GM12875 (cell line): Measurements from ENCODE around the gene ASIC2.

ENCODE experiments used
- H3K4me3 ChIP-seq: one replicate; pipeline ENCODE4 v1.5.1; 2011; ENCODE audit warnings: low read depth, low read length, control low read depth
- TF ChIP-seq, protein P1 (sequence below): IDR thresholded peaks from 2 replicates; pipeline ENCODE4 v1.5.1; 2011; ENCODE audit warnings: low read depth, mild to moderate bottlenecking, control low read depth, inconsistent platforms, low read length, moderate library complexity, borderline replicate concordance; ENCODE audit not compliant: insufficient read depth

Gene ASIC2

DNA sequence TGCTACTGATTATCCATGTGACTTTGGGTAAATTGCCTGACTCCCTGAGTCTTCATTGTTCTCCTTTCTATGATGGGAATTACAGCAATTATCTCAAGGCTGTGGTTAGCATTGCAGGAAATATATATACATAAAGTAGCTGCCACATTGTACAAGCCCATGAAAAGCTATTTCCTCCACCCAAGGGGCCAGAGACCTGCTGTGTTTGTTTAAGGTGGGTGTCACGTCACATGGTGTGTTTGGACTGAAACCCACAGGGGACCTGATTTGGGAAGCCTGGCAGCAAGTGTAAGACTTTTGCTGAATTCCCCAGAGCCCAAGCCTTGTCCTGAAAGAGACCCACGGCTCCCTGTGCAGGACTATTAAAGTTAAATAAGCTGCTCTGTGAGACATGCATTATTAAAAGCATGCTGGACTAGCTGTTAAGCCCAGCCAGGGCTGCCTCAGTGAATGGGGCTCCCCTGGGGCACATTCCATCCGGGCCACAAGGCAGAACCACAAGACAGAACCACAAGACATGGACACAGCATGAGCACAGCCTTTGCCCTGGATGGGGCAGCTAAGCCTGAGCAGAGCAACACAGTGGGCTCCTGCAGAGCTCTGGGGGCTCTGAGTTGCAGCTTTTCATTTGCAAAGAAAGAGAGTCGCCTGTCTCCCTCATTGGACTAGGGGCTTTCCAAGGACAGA is 152.5 kb downstream of the ASIC2 start:
- TF ChIP-seq, protein P1, sequence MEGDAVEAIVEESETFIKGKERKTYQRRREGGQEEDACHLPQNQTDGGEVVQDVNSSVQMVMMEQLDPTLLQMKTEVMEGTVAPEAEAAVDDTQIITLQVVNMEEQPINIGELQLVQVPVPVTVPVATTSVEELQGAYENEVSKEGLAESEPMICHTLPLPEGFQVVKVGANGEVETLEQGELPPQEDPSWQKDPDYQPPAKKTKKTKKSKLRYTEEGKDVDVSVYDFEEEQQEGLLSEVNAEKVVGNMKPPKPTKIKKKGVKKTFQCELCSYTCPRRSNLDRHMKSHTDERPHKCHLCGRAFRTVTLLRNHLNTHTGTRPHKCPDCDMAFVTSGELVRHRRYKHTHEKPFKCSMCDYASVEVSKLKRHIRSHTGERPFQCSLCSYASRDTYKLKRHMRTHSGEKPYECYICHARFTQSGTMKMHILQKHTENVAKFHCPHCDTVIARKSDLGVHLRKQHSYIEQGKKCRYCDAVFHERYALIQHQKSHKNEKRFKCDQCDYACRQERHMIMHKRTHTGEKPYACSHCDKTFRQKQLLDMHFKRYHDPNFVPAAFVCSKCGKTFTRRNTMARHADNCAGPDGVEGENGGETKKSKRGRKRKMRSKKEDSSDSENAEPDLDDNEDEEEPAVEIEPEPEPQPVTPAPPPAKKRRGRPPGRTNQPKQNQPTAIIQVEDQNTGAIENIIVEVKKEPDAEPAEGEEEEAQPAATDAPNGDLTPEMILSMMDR = no peak
- H3K4me3 ChIP-seq = no peak overlapping the region

DNA sequence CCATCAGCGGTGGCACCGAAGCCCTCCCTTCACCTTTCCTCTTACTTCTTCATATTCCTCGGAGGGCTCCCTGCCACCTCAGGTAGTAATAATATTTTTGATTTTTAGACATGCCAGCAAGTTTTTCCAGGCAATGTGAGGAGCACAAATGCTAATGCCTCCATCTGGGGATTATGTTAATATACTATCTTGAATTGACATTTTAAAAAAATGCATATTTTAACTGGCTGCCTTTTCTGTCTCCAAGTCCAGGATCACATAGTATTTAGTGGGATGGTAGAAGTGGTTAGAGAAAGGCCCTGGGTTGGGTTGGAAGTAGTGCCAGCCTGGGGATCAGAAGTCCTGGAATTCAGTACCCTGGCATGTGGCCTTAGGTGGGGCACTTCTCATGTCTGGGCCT is 154.5 kb downstream of the ASIC2 start:
- H3K4me3 ChIP-seq = no peak overlapping the region
- TF ChIP-seq, protein P1 = no peak

DNA sequence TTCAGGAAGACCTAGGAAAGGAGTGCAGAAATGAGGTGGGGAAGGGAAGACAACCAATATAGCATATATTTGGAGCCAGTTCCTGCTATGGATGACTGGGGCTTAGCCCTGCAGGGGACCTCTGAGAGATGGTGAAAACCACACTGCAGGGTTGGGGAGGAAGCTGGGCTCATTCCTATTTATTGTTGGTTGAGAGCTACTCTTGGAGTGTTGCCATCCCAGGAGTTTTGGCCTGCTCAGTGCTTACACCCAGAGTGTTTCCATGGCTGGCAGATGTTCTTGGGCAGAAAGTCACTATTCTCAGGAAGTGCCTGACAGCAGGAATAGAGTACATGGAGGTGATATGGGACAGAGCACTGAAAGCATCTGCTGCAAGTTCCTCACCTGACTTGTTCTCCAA is 155.7 kb downstream of the ASIC2 start:
- TF ChIP-seq, protein P1 = no peak
- no peak overlapping the region for H3K4me3 ChIP-seq

DNA sequence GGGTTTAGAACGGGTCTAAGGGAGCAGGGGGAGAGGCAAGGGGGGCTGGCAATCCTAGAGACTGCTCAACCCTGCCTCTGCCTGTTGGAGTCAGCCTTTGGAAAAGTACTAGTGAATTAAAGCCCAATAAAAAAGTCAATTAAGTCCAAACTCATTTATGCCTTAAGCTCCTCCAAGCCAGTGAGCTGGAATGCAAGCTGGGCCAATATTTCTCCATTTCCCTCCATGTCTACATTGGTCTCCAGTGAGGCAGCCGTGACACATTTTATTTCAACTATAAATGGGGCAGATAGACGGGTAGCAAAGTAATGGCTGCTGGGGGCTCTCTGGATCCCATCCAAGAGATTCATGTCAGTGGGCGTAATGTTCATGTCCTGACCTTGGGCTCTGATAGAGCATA is 157.4 kb downstream of the ASIC2 start:
- TF ChIP-seq, protein P1 = no peak
- H3K4me3 ChIP-seq = no peak overlapping the region

DNA sequence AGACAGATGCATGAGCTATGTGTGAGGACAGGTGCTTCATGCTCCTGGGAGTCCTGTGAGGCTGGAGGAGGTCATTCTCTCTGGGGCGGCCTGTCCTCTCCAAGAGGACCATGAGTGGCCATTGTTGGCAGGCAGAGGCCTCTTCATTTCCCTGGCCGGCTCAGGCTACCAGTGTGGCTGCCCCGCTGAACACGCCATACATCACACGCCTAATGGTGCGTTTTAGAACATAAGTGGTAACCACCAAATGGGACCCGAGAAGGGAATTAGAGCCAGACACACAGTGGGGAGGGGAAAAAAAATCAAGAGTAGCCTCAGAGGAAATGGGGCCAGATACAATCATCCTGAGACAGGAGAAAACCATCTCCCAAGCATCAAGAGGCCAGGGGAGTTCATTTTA is 161.5 kb downstream of the ASIC2 start:
- no peak overlapping the region for H3K4me3 ChIP-seq
- TF ChIP-seq, protein P1 = no peak

DNA sequence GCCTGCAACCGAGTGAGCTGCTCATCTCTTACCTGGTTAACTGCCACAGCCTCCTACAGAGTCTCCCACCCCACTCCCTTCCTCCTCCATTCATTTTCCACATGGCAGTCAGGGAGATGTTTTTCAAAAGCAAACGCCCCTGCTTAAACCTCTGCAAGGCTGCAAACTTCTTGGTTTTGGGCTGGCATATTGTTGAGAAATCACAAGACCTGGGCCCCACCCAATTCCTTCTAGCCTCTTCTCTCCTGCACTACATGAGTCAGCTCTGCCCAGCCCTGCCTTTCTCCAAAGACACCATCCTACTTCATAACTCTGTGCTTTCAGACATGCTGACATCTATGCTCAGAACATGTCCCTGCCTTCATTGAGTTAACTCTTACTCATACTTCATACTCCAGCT is 165.4 kb downstream of the ASIC2 start:
- TF ChIP-seq, protein P1 = no peak
- no peak overlapping the region for H3K4me3 ChIP-seq

DNA sequence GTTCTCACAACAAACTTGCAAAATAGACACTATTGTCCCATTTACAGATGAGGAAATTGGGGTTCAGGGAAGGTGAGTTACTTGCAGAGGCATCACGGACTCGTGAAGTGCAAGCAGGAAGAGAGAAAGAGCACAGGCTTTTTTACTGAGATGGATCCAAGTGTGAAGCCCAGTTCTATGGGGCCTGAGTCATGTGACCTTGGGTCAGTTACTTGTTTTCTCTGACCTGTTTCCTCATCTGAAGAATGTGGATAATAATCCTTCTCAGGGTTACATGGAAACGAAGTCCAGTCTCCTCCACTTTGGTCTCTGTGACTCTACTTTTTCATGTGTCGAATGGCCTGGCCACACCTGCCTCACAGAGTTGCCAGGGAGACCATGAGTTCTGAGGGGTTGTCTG is 167.0 kb downstream of the ASIC2 start:
- TF ChIP-seq, protein P1 = no peak
- no peak overlapping the region for H3K4me3 ChIP-seq
